NCI-H82 (cell line): ENCODE results near the gene MAPK8.

Source experiments
- DNase-seq: peaks from one replicate; lab custom pipeline; 2025; lab: John Stamatoyannopoulos, UW

Gene MAPK8

GRCh38 chr10:48384699-48384982 is 78.2 kb downstream of the MAPK8 start:
- no peak for DNase-seq

- DNase-seq: no peak
Measured at GRCh38 chr10:48389272-48389671, 82.8 kb downstream of the MAPK8 start.

GRCh38 chr10:48389846-48390557 is 83.5 kb downstream of the MAPK8 start:
- no peak for DNase-seq

GRCh38 chr10:48390558-48390871 is 84.0 kb downstream of the MAPK8 start:
- no peak for DNase-seq

- DNase-seq: no peak
Measured at GRCh38 chr10:48390933-48391845, 84.7 kb downstream of the MAPK8 start.

- peak; percentile 24 for DNase-seq
Measured at GRCh38 chr10:48391994-48392393, 85.5 kb downstream of the MAPK8 start.

GRCh38 chr10:48398261-48398660 is 91.8 kb downstream of the MAPK8 start:
- DNase-seq: no peak

GRCh38 chr10:48399056-48399541 is 92.6 kb downstream of the MAPK8 start:
- peak; percentile 36 for DNase-seq

- DNase-seq: no peak
Measured at GRCh38 chr10:48399551-48399950, 93.1 kb downstream of the MAPK8 start.

GRCh38 chr10:48400129-48400849 is 93.8 kb downstream of the MAPK8 start:
- no peak for DNase-seq

- no peak for DNase-seq
Measured at GRCh38 chr10:48400850-48401220, 94.4 kb downstream of the MAPK8 start.

- no peak for DNase-seq
Measured at GRCh38 chr10:48404646-48405045, 98.2 kb downstream of the MAPK8 start.

- DNase-seq: no peak
Measured at GRCh38 chr10:48406204-48406603, 99.7 kb downstream of the MAPK8 start.

GRCh38 chr10:48406658-48407057 is 100.2 kb downstream of the MAPK8 start:
- no peak for DNase-seq

GRCh38 chr10:48410503-48410902 is 104.0 kb downstream of the MAPK8 start:
- no peak for DNase-seq

- no peak for DNase-seq
Measured at GRCh38 chr10:48411510-48411909, 105.0 kb downstream of the MAPK8 start.

GRCh38 chr10:48412081-48412480 is 105.6 kb downstream of the MAPK8 start:
- no peak for DNase-seq

GRCh38 chr10:48412933-48413332 is 106.5 kb downstream of the MAPK8 start:
- no peak for DNase-seq

GRCh38 chr10:48414160-48414559 is 107.7 kb downstream of the MAPK8 start:
- DNase-seq: no peak

GRCh38 chr10:48414778-48415177 is 108.3 kb downstream of the MAPK8 start:
- no peak for DNase-seq

GRCh38 chr10:48416584-48417232 is 110.2 kb downstream of the MAPK8 start:
- no peak for DNase-seq

- no peak for DNase-seq
Measured at GRCh38 chr10:48417374-48417773, 110.9 kb downstream of the MAPK8 start.
